K562 (cell line): ENCODE results near the gene PRKAG2.

Experiments
- KLF16 ChIP-seq: IDR thresholded peaks from 2 replicates; pipeline ENCODE4 v1.6.1; 2016; ENCODE audit warnings: antibody characterized with exemption
- POLR2AphosphoS5 ChIP-seq: IDR thresholded peaks from 2 replicates; pipeline ENCODE4 v1.6.1; 2011; ENCODE audit warnings: mild to moderate bottlenecking, low read depth, low read length, moderate library complexity; ENCODE audit not compliant: control insufficient read depth, insufficient read depth

- TF ChIP-seq KLF16 (no peak), POLR2AphosphoS5 (no peak)
Observed at GRCh38 chr7:151707757-151708156, 169.2 kb downstream of the PRKAG2 start.
